Mammary epithelial cell (primary cell): Measurements from ENCODE around the gene MERTK.

Source experiments
- EZH2 ChIP-seq: IDR thresholded peaks from 2 replicates; pipeline ENCODE4 v1.6.1; 2012; ENCODE audit warnings: low read length, inconsistent platforms, borderline replicate concordance
- TF ChIP-seq, protein P1 (sequence below), 2 donors: IDR thresholded peaks in 1 of 2; conservative IDR thresholded peaks in 1 of 2; 2 replicates each; pipeline ENCODE4 v1.5.1; 2011 to 2012; ENCODE audit warnings: inconsistent platforms in 2 of 2, low read length in 2 of 2, mild to moderate bottlenecking in 2 of 2, control low read depth in 1 of 2, low read depth in 1 of 2; ENCODE audit not compliant: insufficient read depth in 1 of 2; ENCODE audit errors: extremely low read depth in 1 of 2

DNA sequence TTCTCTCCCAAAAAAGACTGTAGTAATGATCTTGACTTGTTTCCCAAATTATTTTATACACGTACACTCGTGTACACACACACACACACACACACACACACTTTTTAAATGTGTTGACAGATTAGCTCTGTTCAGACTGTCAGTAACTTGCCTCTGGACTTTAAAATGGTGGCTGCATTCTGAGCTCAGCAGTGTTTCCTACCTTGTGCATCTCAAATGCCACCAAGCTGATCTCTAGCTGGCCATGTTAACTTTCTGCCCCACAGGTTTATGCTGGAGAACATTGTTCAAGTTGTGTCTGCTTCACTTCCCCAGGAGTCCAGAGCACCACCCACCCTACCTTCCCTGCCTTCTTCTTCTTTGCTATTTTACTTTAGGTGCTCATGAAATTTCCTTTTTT lies 83.3 kb downstream of the MERTK start:
- TF ChIP-seq EZH2: no peak
- TF ChIP-seq, protein P1, sequence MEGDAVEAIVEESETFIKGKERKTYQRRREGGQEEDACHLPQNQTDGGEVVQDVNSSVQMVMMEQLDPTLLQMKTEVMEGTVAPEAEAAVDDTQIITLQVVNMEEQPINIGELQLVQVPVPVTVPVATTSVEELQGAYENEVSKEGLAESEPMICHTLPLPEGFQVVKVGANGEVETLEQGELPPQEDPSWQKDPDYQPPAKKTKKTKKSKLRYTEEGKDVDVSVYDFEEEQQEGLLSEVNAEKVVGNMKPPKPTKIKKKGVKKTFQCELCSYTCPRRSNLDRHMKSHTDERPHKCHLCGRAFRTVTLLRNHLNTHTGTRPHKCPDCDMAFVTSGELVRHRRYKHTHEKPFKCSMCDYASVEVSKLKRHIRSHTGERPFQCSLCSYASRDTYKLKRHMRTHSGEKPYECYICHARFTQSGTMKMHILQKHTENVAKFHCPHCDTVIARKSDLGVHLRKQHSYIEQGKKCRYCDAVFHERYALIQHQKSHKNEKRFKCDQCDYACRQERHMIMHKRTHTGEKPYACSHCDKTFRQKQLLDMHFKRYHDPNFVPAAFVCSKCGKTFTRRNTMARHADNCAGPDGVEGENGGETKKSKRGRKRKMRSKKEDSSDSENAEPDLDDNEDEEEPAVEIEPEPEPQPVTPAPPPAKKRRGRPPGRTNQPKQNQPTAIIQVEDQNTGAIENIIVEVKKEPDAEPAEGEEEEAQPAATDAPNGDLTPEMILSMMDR (conservative IDR thresholded peaks at IDR 0.05 in 1 of 2, IDR thresholded peaks at IDR 0.05 in 1 of 2; ENCODE audit: extremely low read depth in 1 of 2, insufficient read depth in 1 of 2, low read depth in 1 of 2, low read length in 2 of 2): no peak
